ENCODE data around the gene OSBPL5.

Gene OSBPL5

GRCh38 chr11:3051196-3052108 is 113.7 kb downstream of the OSBPL5 start:
- TF ChIP-seq, protein P1, sequence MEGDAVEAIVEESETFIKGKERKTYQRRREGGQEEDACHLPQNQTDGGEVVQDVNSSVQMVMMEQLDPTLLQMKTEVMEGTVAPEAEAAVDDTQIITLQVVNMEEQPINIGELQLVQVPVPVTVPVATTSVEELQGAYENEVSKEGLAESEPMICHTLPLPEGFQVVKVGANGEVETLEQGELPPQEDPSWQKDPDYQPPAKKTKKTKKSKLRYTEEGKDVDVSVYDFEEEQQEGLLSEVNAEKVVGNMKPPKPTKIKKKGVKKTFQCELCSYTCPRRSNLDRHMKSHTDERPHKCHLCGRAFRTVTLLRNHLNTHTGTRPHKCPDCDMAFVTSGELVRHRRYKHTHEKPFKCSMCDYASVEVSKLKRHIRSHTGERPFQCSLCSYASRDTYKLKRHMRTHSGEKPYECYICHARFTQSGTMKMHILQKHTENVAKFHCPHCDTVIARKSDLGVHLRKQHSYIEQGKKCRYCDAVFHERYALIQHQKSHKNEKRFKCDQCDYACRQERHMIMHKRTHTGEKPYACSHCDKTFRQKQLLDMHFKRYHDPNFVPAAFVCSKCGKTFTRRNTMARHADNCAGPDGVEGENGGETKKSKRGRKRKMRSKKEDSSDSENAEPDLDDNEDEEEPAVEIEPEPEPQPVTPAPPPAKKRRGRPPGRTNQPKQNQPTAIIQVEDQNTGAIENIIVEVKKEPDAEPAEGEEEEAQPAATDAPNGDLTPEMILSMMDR (IDR thresholded peaks at IDR 0.05): no peak

DNA sequence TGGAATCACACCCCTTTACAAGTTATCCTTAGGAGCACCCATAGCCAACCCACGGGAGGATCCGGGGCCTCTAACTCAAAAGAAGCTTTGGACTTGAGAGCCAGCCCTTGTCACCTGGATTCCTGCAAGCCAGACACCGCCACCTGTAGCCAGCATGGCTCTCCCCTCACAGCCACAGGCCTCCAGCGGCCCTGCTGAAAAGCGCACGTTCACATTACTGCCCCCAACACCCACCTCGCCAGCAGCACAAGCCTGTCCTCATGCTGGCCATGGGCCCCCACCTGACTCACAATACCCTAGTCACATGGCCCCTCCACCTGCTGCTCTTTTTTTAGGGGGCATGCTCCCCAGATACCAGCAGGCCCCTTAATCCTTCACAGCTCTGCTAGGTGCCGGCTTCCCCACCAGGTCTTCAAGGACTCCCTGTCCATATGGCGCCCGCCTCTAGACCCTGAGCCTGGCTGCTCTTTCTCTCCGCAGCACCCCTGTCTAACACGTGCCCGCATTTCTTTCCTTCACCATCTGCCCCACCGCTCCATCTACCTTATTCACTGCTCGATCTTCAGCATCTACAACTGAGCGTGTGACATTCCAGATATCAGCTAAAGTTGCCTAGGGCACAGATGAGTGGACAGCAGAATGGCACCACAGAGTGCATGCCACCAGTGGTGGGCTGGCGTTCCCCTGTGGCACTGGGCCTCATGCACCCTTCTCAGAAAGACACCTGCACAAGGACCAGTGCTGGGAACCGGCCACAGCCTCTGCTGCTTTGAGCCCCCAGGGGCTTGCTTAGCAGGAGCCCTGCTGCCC is 114.5 kb downstream of the OSBPL5 start:
- TF ChIP-seq, protein P1 (IDR thresholded peaks at IDR 0.05): no peak

DNA sequence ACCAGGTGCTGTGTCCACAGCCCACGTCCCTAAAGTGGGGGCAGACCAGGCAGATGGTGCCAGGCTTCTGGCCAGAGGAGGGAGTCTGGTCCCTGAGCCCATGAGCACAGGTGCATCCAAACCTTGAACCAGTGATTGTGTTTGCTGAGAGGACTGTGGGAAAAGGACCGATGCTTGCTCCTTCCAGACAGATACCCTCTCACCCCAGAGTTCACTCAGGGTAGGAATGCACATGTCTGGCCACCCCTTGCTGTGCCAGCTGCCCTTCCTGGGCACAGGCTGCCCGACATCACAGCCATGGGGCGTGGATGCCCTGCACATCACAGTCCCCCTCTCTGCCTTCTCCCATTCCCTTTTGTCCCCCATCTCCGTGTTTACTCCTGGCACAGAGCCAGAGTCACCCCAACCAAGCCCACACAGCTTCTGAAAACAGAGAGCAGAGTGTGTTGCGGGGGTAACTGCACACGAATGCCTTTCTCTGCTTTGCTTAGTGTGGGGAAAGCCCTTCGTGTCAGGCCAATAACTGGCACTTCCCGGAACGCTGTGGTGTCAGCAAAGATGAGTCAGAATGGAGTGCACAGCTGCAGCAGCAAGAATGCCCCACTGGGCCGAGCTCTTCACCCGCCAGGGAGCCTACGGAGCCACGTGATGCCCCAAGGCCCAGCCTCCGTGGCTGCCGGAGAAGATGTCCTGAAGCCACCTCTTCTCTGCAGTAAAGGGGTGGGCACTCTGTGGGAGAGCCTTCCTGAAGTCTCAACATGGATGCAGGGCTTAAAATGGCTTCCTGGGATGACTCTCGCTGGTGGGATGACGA is 115.5 kb downstream of the OSBPL5 start:
- TF ChIP-seq, protein P1 (IDR thresholded peaks at IDR 0.05): no peak

DNA sequence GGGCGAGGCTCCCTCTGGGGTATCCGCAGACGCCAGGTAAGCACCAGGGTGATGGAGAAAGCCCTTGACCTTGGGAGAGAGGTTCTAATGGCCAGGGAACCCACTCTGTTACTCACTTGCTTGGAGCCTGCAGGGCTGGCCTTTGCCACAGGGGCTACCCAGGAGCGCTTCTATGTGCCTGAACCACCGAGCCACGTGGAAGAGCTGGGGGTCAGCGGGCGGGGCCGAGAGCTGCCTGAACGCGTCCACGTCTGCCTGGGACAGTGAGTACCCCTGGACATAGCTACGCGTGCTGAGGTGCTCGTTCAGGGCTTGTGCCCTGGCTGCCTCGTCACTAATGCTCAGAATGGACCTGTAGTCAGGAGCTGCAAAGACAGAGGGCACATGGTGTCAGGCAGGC is 117.5 kb downstream of the OSBPL5 start:
- TF ChIP-seq, protein P1 (IDR thresholded peaks at IDR 0.05): no peak

DNA sequence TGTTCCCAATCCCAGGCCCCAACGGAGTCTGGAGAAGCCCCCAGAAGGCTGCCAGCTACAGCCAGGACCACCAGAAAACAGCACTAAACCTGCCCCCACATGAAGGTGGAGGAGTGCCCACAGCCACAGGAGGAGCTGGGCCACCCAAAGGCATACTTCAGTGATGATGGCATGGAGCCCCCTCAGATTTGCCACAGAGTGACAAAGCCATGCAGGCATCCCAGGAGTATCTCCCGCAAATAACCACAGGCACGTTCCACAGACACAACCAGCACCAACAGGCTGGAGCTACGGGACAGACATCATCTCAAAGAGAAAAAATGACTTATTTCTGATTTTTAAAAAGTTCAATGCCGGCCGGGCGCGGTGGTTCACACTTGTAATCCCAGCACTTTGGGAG is 118.5 kb downstream of the OSBPL5 start:
- TF ChIP-seq, protein P1 (IDR thresholded peaks at IDR 0.05): no peak

DNA sequence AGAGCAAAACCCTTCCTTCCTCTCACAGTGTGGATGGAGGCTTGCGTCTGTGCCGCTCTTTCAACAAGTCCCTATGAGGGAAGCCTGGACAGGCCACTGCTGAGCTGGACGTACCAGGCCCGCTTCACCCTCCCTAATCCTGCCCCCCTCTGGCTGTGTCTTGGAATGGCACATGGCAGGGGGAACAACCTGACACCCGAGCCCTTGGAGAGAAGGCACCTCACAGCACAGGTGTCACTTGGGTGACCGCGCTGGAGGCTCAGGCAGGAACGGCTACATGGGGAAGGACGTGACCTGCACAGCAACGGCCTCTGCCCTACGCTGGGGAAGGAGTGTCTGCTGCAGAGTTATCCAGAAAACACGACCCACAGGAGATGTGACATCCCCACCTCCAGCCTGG is 118.9 kb downstream of the OSBPL5 start:
- TF ChIP-seq, protein P1 (IDR thresholded peaks at IDR 0.05): no peak; the same call in 1 of the 2 replicates

DNA sequence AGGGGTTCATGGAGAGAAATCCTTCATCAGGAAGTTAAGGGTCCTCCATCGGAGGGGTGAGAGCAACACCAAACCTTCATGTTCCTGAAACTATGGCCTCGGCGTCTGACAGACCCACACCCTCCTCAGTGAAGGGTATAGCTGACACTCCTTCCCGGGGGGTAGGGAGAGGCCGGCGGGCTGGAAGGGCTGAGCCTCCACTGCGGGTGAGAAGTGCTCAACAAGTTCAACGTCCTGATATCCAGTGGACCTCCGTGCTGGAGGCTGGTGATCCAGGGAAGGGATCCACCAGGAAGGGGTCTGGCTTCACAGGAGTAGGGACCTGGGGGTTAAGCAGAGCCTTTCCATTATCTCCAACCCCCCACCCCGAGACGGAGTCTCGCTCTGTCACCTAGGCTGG is 120.2 kb downstream of the OSBPL5 start:
- TF ChIP-seq, protein P1 (IDR thresholded peaks at IDR 0.05): no peak
